SK-N-SH treated with all-trans-retinoic acid at 6 μM for 48 hours (cell line): Measurements from ENCODE around the gene CAPN12.

Experiments used
- ATAC-seq: fragments of 200-7000 bp; cut with Tn5 transposase; 3 replicates; pipeline ENCODE4 v1.9.1; 2020; ENCODE audit warnings: mild to moderate bottlenecking, moderate library complexity
- ARNTL ChIP-seq: fragments of 450-650 bp; formaldehyde crosslinking; IDR thresholded peaks from 2 replicates; pipeline ENCODE4 v1.5.0; 2020; ENCODE audit warnings: low read depth, mild to moderate bottlenecking, moderate library complexity, borderline replicate concordance
- BACH2 ChIP-seq: fragments of 250-450 bp; sonication (Bioruptor Pico); IDR thresholded peaks from 2 replicates; pipeline ENCODE4 v1.9.0; 2021; ENCODE audit warnings: mild to moderate bottlenecking, borderline replicate concordance
- CREB5 ChIP-seq: fragments of 250-450 bp; sonication (Bioruptor Pico); IDR thresholded peaks from 2 replicates; pipeline ENCODE4 v1.5.1; 2020; ENCODE audit warnings: low read depth, mild to moderate bottlenecking, moderate library complexity
- CSDC2 ChIP-seq: fragments of 250-450 bp; sonication (Bioruptor Pico); IDR thresholded peaks from 2 replicates; pipeline ENCODE4 v1.5.0; 2020; ENCODE audit warnings: mild to moderate bottlenecking, moderate library complexity
- ESRRG ChIP-seq: fragments of 250-450 bp; sonication (Bioruptor Pico); IDR thresholded peaks from 2 replicates; pipeline ENCODE4 v1.6.1; 2021; ENCODE audit warnings: mild to moderate bottlenecking
- GLIS3 ChIP-seq: fragments of 250-450 bp; sonication (Bioruptor Pico); IDR thresholded peaks from 2 replicates; pipeline ENCODE4 v1.5.0; 2020; ENCODE audit warnings: mild to moderate bottlenecking, moderate library complexity
- ISL1 ChIP-seq: fragments of 250-450 bp; sonication (Bioruptor Pico); IDR thresholded peaks from 2 replicates; pipeline ENCODE4 v2.1.2; 2022; ENCODE audit warnings: mild to moderate bottlenecking, moderate library complexity
- OSR1 ChIP-seq: fragments of 250-450 bp; sonication (Bioruptor Pico); IDR thresholded peaks from 2 replicates; pipeline ENCODE4 v1.8.0; 2022; ENCODE audit warnings: moderate library complexity, mild to moderate bottlenecking, inconsistent platforms
- PPARA ChIP-seq: fragments of 250-450 bp; sonication (Bioruptor Pico); IDR thresholded peaks from 2 replicates; pipeline ENCODE4 v1.5.0; 2020; ENCODE audit warnings: mild to moderate bottlenecking, borderline replicate concordance
- RARB ChIP-seq: fragments of 250-450 bp; sonication (Bioruptor Pico); IDR thresholded peaks from 2 replicates; pipeline ENCODE4 v1.8.0; 2021; ENCODE audit warnings: mild to moderate bottlenecking, moderate library complexity
- SNAI2 ChIP-seq: fragments of 250-450 bp; sonication (Bioruptor Pico); IDR thresholded peaks from 2 replicates; pipeline ENCODE4 v1.5.0; 2020; ENCODE audit warnings: mild to moderate bottlenecking, moderate library complexity
- TCF4 ChIP-seq: fragments of 250-450 bp; sonication (Bioruptor Pico); IDR thresholded peaks from 2 replicates; pipeline ENCODE4 v1.8.0; 2021; ENCODE audit warnings: mild to moderate bottlenecking, moderate library complexity, borderline replicate concordance
- TOX ChIP-seq: fragments of 250-450 bp; sonication (Bioruptor Pico); IDR thresholded peaks from 2 replicates; pipeline ENCODE4 v1.8.0; 2021; ENCODE audit warnings: mild to moderate bottlenecking, moderate library complexity, borderline replicate concordance
- TSHZ2 ChIP-seq: fragments of 250-450 bp; sonication (Bioruptor Pico); IDR thresholded peaks from 2 replicates; pipeline ENCODE4 v1.5.0; 2020; ENCODE audit warnings: mild to moderate bottlenecking, moderate library complexity
- ZC3H10 ChIP-seq: fragments of 250-450 bp; sonication (Bioruptor Pico); IDR thresholded peaks from 2 replicates; pipeline ENCODE4 v1.5.1; 2021; ENCODE audit warnings: mild to moderate bottlenecking, moderate library complexity
- ZFP3 ChIP-seq: fragments of 250-450 bp; sonication (Bioruptor Pico); IDR thresholded peaks from 2 replicates; pipeline ENCODE4 v1.5.0; 2020; ENCODE audit warnings: mild to moderate bottlenecking, moderate library complexity
- ZFP30 ChIP-seq: fragments of 450-650 bp; formaldehyde crosslinking; IDR thresholded peaks from 2 replicates; pipeline ENCODE4 v1.5.0; 2022; ENCODE audit warnings: mild to moderate bottlenecking, moderate library complexity
- ZNF565 ChIP-seq: fragments of 450-650 bp; formaldehyde crosslinking; conservative IDR thresholded peaks from 2 replicates; pipeline ENCODE4 v1.5.0; 2020; ENCODE audit warnings: low read depth, mild to moderate bottlenecking, moderate library complexity
- ZNF70 ChIP-seq: fragments of 450-650 bp; formaldehyde crosslinking; IDR thresholded peaks from 2 replicates; pipeline ENCODE4 v1.5.0; 2020; ENCODE audit warnings: mild to moderate bottlenecking, moderate library complexity
- ZNF8 ChIP-seq: fragments of 450-650 bp; formaldehyde crosslinking; IDR thresholded peaks from 2 replicates; pipeline ENCODE4 v1.5.0; 2020; ENCODE audit warnings: mild to moderate bottlenecking, moderate library complexity
- TF ChIP-seq, protein P1 (sequence below): fragments of 250-450 bp; sonication (Bioruptor Pico); IDR thresholded peaks from 2 replicates; pipeline ENCODE4 v1.8.0; 2021; ENCODE audit warnings: low read depth, mild to moderate bottlenecking, moderate library complexity, borderline replicate concordance
- TF ChIP-seq, protein P2 (sequence below): fragments of 250-450 bp; sonication (Bioruptor Pico); IDR thresholded peaks from 2 replicates; pipeline ENCODE4 v1.8.0; 2020; ENCODE audit warnings: mild to moderate bottlenecking, moderate library complexity, borderline replicate concordance

The CAPN12 gene

GRCh38 chr19:38780443-38780842 is 36.2 kb upstream of the CAPN12 start:
- ATAC-seq = no peak

DNA sequence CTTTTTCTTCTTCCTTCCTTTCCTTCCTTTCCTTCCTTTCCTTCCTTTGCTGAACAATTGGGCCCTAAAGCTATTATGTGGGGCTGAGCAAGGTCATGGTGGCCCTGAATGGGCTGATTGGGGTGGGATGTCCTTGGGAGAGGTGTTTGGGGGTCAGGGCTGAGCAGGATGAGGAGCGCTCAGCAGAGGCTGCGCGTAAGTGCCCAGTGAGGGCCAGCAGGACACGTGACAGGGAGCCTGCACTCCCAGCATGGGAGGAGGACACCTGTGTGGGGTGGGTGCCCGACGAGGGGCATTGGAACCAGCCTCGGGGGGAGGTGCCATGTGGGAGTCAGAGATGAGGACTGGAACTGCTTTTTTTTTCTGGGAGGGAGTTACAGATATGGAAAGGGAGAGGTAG is 34.5 kb upstream of the CAPN12 start:
- TF ChIP-seq ARNTL (CRISPR knock-in tag) (no peak), ZC3H10 (CRISPR knock-in tag) (no peak), TCF4 (CRISPR knock-in tag) (no peak), ZNF565 (CRISPR knock-in tag) (no peak), PPARA (CRISPR knock-in tag) (no peak), GLIS3 (CRISPR knock-in tag) (no peak), ZFP30 (CRISPR knock-in tag) (no peak), ESRRG (CRISPR knock-in tag) (no peak), RARB (CRISPR knock-in tag) (no peak), ZFP3 (CRISPR knock-in tag) (no peak)
- TF ChIP-seq, protein P1, sequence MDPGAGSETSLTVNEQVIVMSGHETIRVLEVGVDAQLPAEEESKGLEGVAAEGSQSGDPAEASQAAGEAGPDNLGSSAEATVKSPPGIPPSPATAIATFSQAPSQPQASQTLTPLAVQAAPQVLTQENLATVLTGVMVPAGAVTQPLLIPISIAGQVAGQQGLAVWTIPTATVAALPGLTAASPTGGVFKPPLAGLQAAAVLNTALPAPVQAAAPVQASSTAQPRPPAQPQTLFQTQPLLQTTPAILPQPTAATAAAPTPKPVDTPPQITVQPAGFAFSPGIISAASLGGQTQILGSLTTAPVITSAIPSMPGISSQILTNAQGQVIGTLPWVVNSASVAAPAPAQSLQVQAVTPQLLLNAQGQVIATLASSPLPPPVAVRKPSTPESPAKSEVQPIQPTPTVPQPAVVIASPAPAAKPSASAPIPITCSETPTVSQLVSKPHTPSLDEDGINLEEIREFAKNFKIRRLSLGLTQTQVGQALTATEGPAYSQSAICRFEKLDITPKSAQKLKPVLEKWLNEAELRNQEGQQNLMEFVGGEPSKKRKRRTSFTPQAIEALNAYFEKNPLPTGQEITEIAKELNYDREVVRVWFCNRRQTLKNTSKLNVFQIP (CRISPR knock-in tag) = no peak
- TF ChIP-seq, protein P2, sequence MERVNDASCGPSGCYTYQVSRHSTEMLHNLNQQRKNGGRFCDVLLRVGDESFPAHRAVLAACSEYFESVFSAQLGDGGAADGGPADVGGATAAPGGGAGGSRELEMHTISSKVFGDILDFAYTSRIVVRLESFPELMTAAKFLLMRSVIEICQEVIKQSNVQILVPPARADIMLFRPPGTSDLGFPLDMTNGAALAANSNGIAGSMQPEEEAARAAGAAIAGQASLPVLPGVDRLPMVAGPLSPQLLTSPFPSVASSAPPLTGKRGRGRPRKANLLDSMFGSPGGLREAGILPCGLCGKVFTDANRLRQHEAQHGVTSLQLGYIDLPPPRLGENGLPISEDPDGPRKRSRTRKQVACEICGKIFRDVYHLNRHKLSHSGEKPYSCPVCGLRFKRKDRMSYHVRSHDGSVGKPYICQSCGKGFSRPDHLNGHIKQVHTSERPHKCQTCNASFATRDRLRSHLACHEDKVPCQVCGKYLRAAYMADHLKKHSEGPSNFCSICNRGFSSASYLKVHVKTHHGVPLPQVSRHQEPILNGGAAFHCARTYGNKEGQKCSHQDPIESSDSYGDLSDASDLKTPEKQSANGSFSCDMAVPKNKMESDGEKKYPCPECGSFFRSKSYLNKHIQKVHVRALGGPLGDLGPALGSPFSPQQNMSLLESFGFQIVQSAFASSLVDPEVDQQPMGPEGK (CRISPR knock-in tag) = no peak
- ATAC-seq = no peak

More at GRCh38 chr19:38780443-38780842, 36.2 kb upstream of the CAPN12 start:
- TF ChIP-seq CREB5 (CRISPR knock-in tag) (no peak), TCF4 (CRISPR knock-in tag) (no peak), SNAI2 (CRISPR knock-in tag) (no peak), ZFP30 (CRISPR knock-in tag) (no peak)
- TF ChIP-seq, protein P2 (CRISPR knock-in tag) = no peak

DNA sequence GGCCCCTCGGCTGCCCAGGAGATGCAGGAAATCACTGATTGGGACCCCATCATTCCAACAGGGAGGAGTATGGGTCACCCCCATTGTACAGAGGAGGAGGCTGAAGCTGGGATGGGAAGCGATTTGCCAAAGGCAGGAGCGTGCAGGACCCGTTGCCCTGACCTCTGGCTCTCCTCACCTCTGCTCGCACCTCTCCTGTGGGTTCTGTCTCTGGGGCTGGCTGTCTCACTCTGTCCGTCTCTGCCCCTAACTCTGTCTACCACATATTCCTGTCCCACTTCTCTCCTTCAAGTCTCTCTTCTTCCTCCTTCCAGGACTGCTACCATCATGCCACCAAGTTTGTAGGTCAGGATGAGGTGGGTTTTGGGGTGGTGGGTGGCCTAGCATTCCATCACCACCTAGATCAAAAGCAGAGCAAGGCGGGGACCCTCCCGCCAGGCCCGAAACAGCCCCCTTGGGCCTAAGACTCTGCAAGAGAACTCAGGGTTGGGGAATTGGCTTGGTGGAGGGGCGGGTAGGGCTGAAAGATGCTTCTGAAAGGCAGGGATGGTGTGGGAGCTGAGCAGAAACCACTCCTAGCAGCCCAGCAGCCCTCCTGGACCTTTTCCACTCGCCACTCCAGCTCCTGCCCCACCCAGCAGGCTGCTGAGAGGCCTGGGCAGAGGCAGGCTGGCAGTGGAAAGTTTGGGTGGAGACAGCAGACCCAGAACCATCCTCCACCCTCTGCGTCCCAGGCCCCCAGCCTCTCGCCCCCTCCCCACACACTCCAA is 30.1 kb upstream of the CAPN12 start:
- no peak for ATAC-seq
- TF ChIP-seq SNAI2 (CRISPR knock-in tag) = no peak
- TF ChIP-seq PPARA (CRISPR knock-in tag) = no peak
- TF ChIP-seq CSDC2 = no peak
- no peak for TF ChIP-seq ZFP3 (CRISPR knock-in tag)
- TF ChIP-seq OSR1 (CRISPR knock-in tag) = no peak
- no peak for TF ChIP-seq ZNF70
- no peak for TF ChIP-seq ZNF565 (CRISPR knock-in tag)
- no peak for TF ChIP-seq TOX (CRISPR knock-in tag)
- no peak for TF ChIP-seq TSHZ2
- no peak for TF ChIP-seq ARNTL (CRISPR knock-in tag)
- no peak for TF ChIP-seq ZNF8
- no peak for TF ChIP-seq ESRRG (CRISPR knock-in tag)
- TF ChIP-seq TCF4 (CRISPR knock-in tag) = no peak
- TF ChIP-seq BACH2 (CRISPR knock-in tag) = no peak
- TF ChIP-seq, protein P1 (CRISPR knock-in tag) = no peak
- no peak for TF ChIP-seq ISL1 (CRISPR knock-in tag)
- no peak for TF ChIP-seq ZC3H10 (CRISPR knock-in tag)
- TF ChIP-seq, protein P2 (CRISPR knock-in tag) = no peak
